Midbrain (tissue), 1 donor: Measurements from ENCODE around the gene SELENOW.
"Not testable (repeated sequence)": the region's sequence is repeated elsewhere in the genome, so short reads cannot be mapped to it uniquely, and the experiment has no call there.

Experiments used
- DNase-seq: peaks from one replicate; lab custom pipeline; 2025; lab: John Stamatoyannopoulos, UW

Gene SELENOW

DNA sequence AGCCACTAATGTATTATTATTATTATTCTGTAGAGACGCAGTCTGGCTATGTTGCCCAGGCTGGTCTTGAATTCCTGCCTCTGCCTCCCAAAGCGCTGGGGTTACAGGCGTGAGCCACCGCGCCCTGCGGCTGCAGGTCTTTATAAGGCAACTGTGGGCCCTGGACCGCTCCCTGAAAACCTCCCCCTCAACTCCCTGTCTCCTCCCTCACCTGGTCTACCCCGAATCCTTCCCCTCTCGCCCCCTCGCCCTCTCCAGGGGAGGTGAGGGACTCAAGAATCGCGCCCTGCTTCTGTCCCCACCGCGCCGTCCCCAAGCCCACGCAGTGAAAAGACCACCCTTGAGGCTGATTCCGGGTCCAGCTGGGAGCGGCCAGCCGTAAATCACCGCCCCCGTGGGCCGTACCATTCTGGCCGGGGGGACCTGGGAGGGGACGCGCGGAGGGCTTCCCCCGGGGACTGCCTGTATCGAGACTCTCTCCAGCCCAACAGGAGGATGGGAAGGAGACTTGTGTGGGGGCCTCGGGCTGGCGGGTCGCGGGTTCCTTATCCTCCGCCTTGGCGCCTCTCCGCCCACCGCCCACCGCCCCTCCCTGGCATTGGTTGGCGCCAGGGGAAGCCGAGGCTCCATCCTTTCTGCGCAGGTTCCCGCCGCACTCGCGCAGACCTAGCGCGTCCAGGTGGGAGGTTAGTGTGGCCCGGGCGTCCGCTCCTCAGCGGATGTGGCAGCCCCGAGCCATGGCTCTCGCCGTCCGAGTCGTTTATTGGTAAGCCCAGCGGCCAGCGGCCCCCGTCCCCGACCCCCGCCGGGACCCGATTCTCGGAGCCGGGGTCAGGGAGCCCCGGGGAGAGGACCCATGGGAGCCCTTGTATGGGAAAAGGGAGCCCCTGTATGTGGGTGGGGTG, at the start of gene SELENOW:
SELENOW (plus strand) TSS at position 655 of the 905 bp plus-strand sequence; CDS start at position 738, 83 bp downstream.
- peak; percentile 88 for DNase-seq

DNA sequence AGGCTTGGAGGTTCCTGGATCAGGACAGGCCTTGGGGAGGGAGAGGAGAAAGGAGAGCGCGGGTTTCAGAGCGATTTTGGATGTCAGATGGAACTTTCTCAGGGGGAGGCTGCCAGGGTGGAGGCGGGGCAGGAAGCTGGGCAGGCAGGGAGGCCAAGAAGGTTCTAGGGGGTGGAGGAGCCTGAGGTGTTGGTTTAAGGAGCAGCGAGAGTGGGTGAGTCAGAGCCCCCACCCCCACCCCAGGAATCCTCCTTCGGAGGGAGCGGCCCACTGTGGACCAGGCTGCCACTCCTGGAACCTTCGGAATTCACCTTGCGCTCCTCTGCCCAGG, 49.1 kb upstream of the SELENOW start:
- no peak for DNase-seq

DNA sequence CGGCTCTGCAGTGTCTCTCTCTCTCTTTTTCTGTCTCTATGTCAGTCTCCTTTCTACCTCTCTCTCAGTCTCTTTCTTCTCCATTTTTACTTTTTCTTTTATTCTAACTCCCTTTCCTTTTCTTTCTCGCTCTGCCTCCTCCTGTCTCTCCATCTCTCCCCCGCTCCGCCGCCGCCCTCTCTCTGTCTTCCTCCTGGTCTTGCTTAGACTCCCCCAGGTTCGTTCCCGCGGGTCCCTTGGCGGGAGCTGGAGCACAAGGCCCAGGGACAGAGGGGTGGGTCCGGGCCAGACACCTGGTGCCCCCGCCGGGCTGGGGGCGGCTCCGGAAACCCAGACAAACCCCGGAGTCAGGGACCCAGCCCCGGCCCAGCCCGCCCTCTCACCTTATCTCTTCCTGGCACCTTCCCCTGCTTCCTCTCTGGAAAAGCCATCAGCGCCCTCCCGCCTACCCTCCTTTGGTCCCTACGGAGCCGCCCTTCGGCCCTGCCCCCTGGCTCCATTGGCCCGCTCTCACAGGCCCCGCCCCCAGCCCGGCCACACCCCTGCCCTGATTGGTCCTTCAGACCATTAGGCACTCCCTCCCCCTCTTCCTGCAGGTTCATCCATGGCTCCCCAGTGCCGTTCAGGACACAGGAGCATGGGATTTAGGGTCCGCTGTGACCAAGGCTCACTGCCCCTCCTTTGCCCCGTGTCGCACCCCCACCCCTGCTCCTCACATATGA, 48.5 kb upstream of the SELENOW start:
- DNase-seq, result no peak

DNA sequence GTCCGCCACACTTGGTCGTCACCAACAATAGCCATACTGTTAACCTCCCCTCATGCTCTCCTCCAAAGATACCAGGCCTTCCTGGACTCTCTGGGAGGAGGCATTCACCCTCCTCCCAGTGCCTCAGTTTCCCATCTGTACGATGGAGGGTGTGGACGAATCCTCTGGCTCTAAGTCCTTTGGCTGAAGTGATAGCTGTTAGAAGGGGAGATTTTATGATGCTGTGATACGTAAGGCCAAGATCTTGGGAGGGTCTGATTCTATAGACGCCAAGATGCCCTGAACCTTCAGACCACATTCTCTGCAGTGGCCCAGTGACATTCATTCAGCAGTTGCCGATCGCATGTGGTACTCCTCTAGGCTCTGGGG, 48.0 kb upstream of the SELENOW start:
- DNase-seq, result no peak

DNA sequence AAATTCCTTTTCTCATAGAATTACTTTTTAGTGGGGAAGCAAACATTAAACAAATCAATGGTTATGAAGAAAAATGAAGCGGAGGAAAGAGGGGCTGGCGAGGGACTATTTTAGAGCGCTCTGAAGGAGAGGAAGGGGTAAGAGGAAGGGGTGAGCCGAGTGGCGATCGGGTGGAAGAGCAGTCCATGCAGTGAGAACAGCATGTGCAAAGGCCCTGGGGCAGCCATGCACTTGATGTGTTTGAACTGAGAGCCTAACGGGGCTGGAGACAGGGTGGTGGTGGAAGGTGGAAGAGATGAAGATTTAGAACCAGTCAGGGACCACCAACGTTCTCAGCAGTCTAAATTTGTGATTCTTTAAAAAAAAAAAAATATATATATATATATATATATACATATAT, 47.6 kb upstream of the SELENOW start:
- no peak for DNase-seq

DNA sequence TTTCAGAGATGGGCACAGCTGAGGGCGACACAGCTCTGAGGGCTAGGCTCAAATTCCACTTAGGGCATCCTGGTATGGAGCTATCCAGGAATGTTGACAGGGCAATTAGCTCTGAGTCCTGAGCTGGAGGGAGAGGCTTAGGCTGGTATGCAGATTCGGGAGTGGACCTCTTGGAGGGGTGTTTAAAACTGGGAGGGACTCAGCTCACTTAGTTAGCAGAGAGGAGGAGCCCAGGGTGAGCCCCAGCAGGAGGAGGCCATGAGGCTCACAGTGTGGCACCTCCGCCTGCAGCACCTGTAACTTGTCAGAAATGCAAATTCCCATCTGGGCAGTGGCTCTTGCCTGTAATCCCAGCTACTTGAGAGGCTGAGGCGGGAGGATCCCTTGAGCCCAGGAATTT, 43.4 kb upstream of the SELENOW start:
- no peak for DNase-seq

DNA sequence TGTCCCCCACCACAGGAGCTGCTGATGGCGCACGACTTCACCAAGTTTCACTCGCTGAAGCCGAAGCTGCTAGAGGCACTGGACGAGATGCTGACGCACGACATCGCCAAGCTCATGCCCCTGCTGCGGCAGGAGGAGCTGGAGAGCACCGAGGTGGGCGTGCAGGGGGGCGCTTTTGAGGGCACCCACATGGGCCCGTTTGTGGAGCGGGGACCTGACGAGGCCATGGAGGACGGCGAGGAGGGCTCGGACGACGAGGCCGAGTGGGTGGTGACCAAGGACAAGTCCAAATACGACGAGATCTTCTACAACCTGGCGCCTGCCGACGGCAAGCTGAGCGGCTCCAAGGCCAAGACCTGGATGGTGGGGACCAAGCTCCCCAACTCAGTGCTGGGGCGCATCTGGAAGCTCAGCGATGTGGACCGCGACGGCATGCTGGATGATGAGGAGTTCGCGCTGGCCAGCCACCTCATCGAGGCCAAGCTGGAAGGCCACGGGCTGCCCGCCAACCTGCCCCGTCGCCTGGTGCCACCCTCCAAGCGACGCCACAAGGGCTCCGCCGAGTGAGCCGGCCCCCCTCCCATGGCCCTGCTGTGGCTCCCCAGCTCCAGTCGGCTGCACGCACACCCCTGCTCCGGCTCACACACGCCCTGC, 37.5 kb upstream of the SELENOW start:
- no peak for DNase-seq

DNA sequence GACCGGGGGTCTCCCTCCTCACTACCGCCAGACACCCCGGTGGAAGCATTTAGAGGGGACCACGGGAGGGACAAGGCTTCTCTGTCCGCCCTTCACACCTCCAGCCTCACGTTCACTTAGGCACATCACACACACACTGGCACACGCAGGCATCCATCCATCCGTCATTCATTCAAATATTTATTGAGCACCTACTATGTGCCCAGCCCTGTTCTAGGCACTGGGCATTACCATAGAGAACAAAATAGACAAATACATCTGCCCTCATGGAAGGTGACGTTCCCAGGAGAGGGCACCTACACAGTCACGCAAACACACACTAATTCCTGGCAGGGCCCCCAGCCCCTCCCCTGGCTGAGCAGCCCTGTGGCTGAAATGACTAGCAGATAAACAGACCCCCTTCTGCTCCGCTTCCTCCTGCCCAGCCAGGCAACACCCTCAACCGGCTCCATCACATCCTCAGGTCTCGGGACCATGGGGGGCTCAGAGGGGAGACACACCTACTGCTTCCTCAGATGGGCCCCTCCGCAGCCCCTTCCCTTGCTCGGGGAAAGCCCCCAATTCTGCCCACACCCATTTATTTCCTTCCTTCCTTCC, 36.9 kb upstream of the SELENOW start:
- no peak for DNase-seq

DNA sequence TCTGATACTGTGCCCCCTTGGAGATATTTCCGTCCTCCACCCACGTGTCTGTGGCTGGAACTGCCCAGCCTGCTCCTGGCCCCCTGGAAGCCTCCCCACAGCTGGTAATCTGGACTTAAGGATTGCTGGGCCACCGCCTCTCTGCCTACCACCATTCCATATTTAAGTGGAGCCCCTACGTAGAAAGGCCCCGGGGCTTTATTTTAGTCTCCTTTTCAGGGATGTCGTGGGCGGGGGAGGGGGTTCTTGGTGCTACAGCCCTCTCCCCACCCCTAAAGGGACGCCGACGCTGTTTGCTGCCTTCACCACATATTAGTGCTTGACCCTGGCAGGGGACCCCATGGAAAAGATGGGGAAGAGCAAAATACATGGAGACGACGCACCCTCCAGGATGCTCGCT, 35.9 kb upstream of the SELENOW start:
- DNase-seq, result no peak

DNA sequence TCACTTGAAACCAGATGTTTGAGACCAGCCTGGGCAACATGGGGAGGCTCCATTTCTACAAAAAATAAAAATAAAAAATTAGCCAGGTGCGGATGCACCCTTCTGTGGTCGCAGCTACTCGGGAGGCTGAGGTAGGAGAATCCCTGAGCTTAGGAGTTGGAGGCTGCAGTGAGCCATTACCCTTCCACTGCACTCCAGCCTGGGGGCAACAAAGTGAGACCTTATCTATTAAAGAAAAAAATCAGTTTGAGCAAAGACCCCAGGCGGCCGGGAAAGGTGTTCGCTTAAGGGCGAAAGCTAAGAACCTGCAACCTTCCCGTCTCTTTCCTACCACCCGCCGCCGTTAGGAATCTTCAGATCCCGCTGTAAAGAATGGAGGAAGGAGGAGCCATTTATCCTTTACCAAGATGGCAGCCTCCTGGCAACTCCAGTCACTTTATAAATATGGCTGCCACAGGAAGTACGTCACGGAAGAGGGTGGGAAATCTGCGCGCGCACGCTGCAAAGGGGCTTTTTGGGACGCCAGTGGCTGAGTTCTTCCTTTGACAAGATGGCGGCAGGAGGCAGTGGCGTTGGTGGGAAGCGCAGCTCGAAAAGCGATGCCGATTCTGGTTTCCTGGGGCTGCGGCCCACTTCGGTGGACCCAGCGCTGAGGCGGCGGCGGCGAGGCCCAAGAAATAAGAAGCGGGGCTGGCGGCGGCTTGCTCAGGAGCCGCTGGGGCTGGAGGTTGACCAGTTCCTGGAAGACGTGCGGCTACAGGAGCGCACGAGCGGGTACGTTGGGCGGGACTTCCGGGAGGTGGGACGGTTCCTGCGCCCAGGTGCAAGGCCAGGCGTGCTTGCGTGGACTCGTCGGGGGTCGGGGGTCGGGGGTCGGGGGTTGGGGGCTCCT, 33.2 kb upstream of the SELENOW start, which contains the start of gene NOP53:
NOP53 (plus strand) TSS at position 537 of the 892 bp plus-strand sequence; CDS start at position 551, 14 bp downstream.
- DNase-seq, result peak; percentile 97

DNA sequence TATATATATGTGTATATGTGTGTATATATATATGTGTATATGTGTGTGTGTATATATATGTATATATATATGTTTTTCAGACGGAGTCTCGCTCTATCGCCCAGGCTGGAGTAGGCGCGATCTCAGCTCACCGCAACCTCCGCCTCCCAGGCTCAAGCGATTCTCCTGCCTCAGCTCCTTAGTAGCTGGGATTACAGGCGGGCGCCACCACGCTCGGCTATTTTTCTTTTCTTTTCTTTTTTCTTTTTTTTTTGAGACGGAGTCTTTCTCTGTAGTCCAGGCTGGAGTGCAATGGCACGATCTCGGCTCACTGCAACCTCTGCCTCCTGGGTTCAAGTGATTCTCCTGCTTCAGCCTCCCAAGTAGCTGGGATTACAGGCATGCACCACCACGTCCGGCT, 32.4 kb upstream of the SELENOW start:
- not testable (repeated sequence) for DNase-seq

DNA sequence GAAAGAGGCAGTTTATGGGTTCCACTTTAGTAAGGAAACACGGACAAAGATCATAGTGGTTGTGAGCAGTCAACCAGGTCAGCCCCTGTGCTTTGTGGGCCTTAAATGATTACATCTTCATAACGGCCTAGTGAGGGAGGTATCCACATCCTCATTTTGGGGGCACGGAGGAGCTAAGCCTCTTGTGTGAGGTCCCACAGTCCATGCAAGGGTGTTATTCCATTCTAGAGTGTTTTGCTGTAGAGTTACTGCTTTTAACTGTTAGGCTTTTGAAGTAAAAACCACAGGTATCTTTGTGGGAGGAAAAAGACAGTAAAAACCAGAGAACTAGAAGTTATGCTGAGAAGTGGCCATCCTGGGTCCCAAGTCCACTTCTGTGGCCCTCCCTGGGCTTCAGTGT, 29.2 kb upstream of the SELENOW start:
- DNase-seq, result no peak

DNA sequence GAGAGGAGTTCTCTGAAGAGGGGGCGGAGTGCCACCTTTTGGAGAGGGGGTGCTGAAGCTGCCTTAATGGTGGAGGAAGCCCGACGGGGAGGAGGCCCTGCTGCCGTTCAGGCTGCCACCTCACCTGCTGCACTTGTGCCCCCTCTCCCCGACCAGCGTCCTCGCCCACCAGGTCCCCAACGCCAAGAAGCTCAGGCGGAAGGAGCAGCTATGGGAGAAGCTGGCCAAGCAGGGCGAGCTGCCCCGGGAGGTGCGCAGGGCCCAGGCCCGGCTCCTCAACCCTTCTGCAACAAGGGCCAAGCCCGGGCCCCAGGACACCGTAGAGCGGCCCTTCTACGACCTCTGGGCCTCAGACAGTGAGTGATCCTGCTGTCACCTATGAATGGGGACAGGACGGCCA, 27.8 kb upstream of the SELENOW start:
- DNase-seq, result no peak

DNA sequence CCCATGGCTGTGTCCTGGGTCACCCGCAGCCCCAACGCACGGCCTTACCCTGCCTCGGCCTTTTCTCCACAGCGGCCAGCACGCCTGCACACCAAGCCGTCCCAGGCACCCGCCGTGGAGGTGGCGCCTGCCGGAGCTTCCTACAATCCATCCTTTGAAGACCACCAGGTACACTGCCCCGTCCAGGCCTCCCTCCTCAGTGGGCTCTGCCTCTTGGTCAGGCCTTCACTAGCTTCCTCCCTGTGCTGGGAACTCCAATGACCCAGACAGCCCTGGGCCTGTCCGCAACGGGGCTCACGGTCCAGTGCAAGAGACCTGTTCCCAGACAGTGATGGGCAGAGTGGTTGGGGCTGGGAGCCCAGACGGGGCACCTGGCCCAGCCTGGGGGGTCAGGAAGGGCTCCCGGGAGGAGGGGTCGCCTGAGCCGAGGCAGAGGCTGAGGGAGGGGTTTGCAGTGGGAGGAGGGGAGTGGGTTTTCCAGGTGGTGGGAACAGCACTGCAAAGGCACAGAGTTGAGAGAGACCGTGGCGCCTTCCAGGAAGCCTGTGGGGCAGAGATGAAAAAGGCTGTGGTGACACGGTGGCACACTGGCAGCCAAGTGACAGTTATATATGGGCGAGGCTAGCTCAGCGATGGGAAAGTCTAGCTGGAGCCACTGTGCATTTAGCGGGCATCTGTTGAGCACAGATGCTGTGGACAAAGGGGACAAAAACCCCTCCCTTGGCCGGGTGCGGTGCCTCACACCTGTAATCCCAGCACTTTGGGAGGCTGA, 25.9 kb upstream of the SELENOW start:
- no peak for DNase-seq

DNA sequence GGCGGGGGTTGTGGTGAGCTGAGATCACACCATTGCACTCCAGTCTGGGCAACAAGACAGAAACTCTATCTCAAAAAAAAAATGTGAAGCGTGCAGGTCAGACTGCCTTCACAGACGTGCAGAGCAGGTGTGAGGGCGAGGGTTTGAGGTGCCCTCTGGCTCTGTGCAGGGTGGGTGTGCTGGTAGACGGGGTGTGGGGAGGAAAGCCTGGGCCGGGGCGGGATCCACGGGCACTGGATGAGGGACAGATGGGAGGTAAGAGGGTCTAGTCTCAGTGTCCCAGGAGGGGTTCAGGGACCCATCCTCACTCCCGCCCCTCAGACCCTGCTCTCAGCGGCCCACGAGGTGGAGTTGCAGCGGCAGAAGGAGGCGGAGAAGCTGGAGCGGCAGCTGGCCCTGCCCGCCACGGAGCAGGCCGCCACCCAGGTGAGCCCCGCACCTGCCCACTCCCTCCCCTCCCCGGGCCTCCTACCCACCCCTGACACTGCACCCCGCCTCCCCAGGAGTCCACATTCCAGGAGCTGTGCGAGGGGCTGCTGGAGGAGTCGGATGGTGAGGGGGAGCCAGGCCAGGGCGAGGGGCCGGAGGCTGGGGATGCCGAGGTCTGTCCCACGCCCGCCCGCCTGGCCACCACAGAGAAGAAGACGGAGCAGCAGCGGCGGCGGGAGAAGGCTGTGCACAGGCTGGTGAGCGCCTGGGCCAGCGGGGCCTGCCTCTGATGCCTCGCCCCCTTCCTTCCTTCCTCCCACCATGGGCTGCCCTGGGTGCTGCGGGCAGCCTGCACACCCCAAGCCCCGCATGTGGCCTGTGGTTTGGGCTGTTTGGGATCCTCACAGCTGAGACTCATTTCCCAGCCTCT, 24.1 kb upstream of the SELENOW start:
- no peak for DNase-seq

DNA sequence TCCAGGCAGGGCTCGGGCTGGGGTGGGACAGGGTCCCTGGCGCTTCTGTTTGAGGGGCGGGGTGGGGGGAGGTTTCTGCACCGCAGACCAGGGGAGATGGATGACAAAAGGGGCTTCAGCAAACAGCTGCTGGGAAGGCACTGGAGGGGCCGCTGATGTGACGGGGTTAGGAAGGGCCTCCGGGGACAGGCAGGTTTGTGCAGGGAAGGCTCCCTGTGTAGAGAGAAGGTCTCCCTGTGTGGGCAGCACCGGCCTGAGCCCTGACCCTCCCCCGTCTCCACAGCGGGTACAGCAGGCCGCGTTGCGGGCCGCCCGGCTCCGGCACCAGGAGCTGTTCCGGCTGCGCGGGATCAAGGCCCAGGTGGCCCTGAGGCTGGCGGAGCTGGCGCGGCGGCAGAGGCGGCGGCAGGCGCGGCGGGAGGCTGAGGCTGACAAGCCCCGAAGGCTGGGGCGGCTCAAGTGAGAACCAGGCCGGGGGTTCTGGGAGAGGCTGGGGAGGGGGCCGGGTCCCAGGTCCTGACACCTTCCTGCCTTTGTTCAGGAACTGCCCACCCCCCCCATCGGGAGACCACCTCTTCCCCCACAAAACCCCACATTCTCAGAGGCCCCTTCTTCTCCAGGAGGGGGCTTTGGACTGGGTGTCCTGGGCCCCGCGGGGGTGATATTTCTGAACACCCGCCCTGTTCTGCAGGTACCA, 23.3 kb upstream of the SELENOW start:
- DNase-seq, result no peak

DNA sequence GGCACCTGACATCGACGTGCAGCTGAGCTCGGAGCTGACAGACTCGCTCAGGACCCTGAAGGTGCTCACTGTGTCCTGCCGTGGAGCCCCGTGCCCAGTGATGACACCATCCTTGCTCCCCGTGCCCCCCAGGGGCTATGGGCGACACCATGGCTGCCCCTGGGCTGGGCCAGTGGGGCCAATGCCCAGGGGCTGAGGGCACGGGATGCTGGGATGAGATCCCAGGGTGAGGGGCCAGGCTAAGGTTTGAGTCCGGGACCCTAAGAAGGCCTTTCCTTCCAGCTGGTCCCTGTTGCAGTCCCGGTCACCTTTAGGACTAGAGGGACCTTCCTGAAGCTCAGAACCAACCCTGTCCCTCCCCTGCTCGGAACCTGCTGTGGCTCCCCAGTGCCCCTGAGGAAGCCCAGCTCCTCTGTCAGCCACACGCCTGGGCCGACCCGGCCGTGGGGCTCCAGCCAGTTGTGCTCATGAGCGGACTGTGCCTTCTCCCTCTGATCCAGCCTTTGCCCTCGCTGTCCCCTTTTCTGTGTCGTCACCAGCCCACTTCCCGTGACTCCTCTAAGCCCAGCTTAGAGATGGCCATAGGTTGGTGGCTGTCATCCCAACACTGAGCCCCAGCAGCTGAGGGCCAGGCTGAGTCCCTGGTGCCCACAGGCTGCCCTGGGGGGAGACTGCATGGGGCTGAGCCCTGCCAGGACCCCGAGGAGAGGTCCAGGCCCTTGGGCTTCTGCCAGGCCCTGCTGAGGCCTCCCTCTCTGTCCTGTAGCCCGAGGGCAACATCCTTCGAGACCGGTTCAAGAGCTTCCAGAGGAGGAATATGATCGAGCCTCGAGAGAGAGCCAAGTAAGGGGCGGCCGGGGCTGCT, 22.5 kb upstream of the SELENOW start:
- DNase-seq, result no peak

DNA sequence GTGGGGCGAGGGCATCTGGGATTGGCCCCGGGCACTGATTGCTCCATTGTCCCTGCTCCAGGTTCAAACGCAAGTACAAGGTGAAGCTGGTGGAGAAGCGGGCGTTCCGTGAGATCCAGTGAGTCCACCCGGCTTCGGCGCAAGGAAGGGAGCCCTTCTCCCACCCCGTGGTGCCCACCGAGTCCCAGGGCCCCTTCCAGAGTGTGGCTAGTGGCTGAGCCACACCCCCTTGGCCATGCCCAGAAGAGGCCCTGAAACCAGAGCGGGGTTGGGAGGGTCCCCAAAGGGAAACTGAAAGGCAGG, 21.9 kb upstream of the SELENOW start:
- no peak for DNase-seq
